ENCODE data around the gene CLMP. TPM values are rescaled to one million over a fixed set of nuclear protein-coding genes. Genes with fewer than 3 reads are reported as not detected.

Gene CLMP
- total and polyA plus RNA-seq, 4 donors = 5.2 to 22.9 (median 12.3) TPM

- TF ChIP-seq CTCF (IDR thresholded peaks at IDR 0.05; ENCODE audit: control extremely low read depth, extremely low read depth) = no peak
- peaks cover 12 to 40% (median 23%) of the 10 kb centered on the region in 4 donors for H3K36me3 ChIP-seq (ENCODE audit: control insufficient read depth in 4 of 4, insufficient read depth in 4 of 4, low read length in 4 of 4)
- peak overlapping the region; percentile 87 for H3K4me3 ChIP-seq
- DNase-seq = peak; percentile 68 to 85 (median 82)
- no peak for ATAC-seq (ENCODE audit: insufficient read depth, low FRiP score)
- H3K9me3 ChIP-seq (ENCODE audit: control insufficient read depth in 4 of 4, insufficient read depth in 3 of 4, low read length in 3 of 4) = no peaks in the 10 kb centered on the region
- peak overlapping the region; percentile 98 for H3K27ac ChIP-seq (ENCODE audit: low read depth in 1 of 2, low read length in 1 of 2)
- H3K9ac ChIP-seq (ENCODE audit: insufficient read depth in 1 of 2, low read length in 2 of 2) = peak overlapping the region; percentile 97 to 99
- H3K4me1 ChIP-seq (ENCODE audit: control insufficient read depth in 5 of 5, insufficient read depth in 5 of 5, low read length in 5 of 5) = peaks cover 6 to 43% (median 8%) of the 10 kb centered on the region in 5 donors
- WGBS, 2 donors = 4 to 5% methylated on average over 36 to 37 of the region's 37 CpGs
- no peaks in the 10 kb centered on the region for H3K27me3 ChIP-seq (ENCODE audit: control insufficient read depth in 3 of 3, insufficient read depth in 3 of 3, low read length in 2 of 3)
These were observed 131.9 kb downstream of the CLMP start for GRCh38 chr11:123062892-123063825.

GRCh38 chr11:123062158-123062891 lies 132.7 kb downstream of the CLMP start:
- no peaks in the 10 kb centered on the region for H3K9me3 ChIP-seq (ENCODE audit: control insufficient read depth in 4 of 4, insufficient read depth in 3 of 4, low read length in 3 of 4)
- WGBS, 2 donors = 1% methylated on average over 53 to 63 of the region's 63 CpGs
- H3K27ac ChIP-seq (ENCODE audit: low read depth in 1 of 2, low read length in 1 of 2) = peak overlapping the region; percentile 98
- no peak for TF ChIP-seq CTCF (IDR thresholded peaks at IDR 0.05; ENCODE audit: control extremely low read depth, extremely low read depth)
- peak overlapping the region; percentile 87 for H3K4me3 ChIP-seq
- H3K9ac ChIP-seq (ENCODE audit: insufficient read depth in 1 of 2, low read length in 2 of 2) = peak overlapping the region; percentile 97 to 99
- peaks cover 6 to 47% (median 8%) of the 10 kb centered on the region in 5 donors for H3K4me1 ChIP-seq (ENCODE audit: control insufficient read depth in 5 of 5, insufficient read depth in 5 of 5, low read length in 5 of 5)
- peak; percentile 100 for DNase-seq
- no peaks in the 10 kb centered on the region for H3K27me3 ChIP-seq (ENCODE audit: control insufficient read depth in 3 of 3, insufficient read depth in 3 of 3, low read length in 2 of 3)
- ATAC-seq (ENCODE audit: insufficient read depth, low FRiP score) = peak; percentile 90
- H3K36me3 ChIP-seq (ENCODE audit: control insufficient read depth in 4 of 4, insufficient read depth in 4 of 4, low read length in 4 of 4) = peaks cover 19 to 48% (median 30%) of the 10 kb centered on the region in 4 donors

- DNase-seq = peak in 2 of 3 donors; percentile 51 to 54
- Histone ChIP-seq H3K27ac (ENCODE audit: low read depth in 1 of 2, low read length in 1 of 2) (peak within 1 kb of the TSS; percentile 98), H3K9ac (ENCODE audit: insufficient read depth in 1 of 2, low read length in 2 of 2) (peak within 1 kb of the TSS; percentile 97 to 99), H3K27me3 (ENCODE audit: control insufficient read depth in 3 of 3, insufficient read depth in 3 of 3, low read length in 2 of 3) (no peaks in the 10 kb centered on the region), H3K4me1 (ENCODE audit: control insufficient read depth in 5 of 5, insufficient read depth in 5 of 5, low read length in 5 of 5) (peaks cover 8 to 47% (median 9%) of the 10 kb centered on the region in 5 donors), H3K9me3 (ENCODE audit: control insufficient read depth in 4 of 4, insufficient read depth in 3 of 4, low read length in 3 of 4) (no peaks in the 10 kb centered on the region), H3K4me3 (peak within 1 kb of the TSS; percentile 91), H3K36me3 (ENCODE audit: control insufficient read depth in 4 of 4, insufficient read depth in 4 of 4, low read length in 4 of 4) (peaks cover 26 to 56% (median 37%) of the 10 kb centered on the region in 4 donors)
- WGBS, 2 donors = 0% methylated on average over 44 to 45 of the region's 45 CpGs
- ATAC-seq (ENCODE audit: insufficient read depth, low FRiP score) = no peak
- TF ChIP-seq CTCF (IDR thresholded peaks at IDR 0.05; ENCODE audit: control extremely low read depth, extremely low read depth) = no peak
These were observed 133.5 kb downstream of the CLMP start, which contains the start of gene HSPA8 for GRCh38 chr11:123061403-123062157. TSS of gene HSPA8 (minus strand) at chr11:123062136. CDS start at chr11:123061324, 812 bp downstream.
